ENCODE measurements around the gene PNLDC1. TPM values are rescaled to one million over a fixed set of nuclear protein-coding genes. Genes with fewer than 3 reads are reported as not detected.
"Not testable (repeated sequence)": the region's sequence is repeated elsewhere in the genome, so short reads cannot be mapped to it uniquely, and the experiment has no call there.

PNLDC1 gene
- total RNA-seq, 3 donors from 2014 or later (not counting 1 experiment from before 2014, with no cell fraction given) = 0.19 TPM; not detected in 2

DNA sequence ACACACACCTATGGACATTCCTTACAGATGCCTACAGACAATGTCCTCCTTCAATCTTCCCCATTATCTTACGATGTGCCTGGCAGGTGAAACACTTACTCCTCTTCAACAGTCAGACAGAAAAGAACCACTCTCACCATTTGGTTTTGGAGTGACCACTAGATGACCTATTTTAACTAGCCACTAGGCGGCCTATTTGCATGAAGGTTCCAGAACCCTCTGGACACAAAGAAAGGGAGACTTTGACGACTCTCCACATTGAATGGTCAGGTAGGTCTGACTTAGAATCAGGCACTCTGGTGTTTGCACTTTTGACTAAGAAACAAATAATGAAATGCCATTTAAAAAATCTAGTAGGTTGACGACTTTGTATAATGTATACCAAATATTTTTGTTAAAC, 42.0 kb downstream of the PNLDC1 start:
- ATAC-seq = no peak
- no peak overlapping the region for H3K27ac Mint-ChIP-seq
- 87% methylated on average over 3 of the region's 4 CpGs for WGBS (ENCODE audit: insufficient coverage)
- H3K27me3 ChIP-seq (ENCODE audit: control insufficient read depth, insufficient read depth, low read length) = no peaks in the 10 kb centered on the region
- intact Hi-C loops (cut with micrococcal nuclease) = no loop called here
- no peak overlapping the region for H3K4me3 ChIP-seq (ENCODE audit: low read length)
- no peak for DNase-seq
- H3K9me3 Mint-ChIP-seq = no peaks in the 10 kb centered on the region
- no peaks in the 10 kb centered on the region for H3K36me3 Mint-ChIP-seq
- H3K9me3 ChIP-seq (ENCODE audit: control insufficient read depth, insufficient read depth, low read length) = no peaks in the 10 kb centered on the region
- H3K27ac ChIP-seq (ENCODE audit: low read length) = no peak overlapping the region
- no peaks in the 10 kb centered on the region for H3K36me3 ChIP-seq (ENCODE audit: control insufficient read depth, insufficient read depth, low read length)
- H3K4me1 Mint-ChIP-seq = no peaks in the 10 kb centered on the region
- H3K4me3 Mint-ChIP-seq = no peak overlapping the region
- H3K27me3 Mint-ChIP-seq (ENCODE audit: low read depth in 2 of 2) = peaks cover 0 to 9% of the 10 kb centered on the region in 2 donors
- TF ChIP-seq CTCF (IDR thresholded peaks at IDR 0.05) = no peak
- H3K4me1 ChIP-seq (ENCODE audit: control insufficient read depth, insufficient read depth, low read length) = no peaks in the 10 kb centered on the region

- Mint-ChIP-seq H3K4me1 (no peaks in the 10 kb centered on the region), H3K36me3 (no peaks in the 10 kb centered on the region), H3K4me3 (no peak overlapping the region), H3K27ac (no peak overlapping the region), H3K9me3 (no peaks in the 10 kb centered on the region), H3K27me3 (ENCODE audit: low read depth in 2 of 2) (peaks cover 0 to 4% of the 10 kb centered on the region in 2 donors)
- Histone ChIP-seq H3K9me3 (ENCODE audit: control insufficient read depth, insufficient read depth, low read length) (peaks cover 3% of the 10 kb centered on the region), H3K36me3 (ENCODE audit: control insufficient read depth, insufficient read depth, low read length) (no peaks in the 10 kb centered on the region), H3K27ac (ENCODE audit: low read length) (no peak overlapping the region), H3K4me1 (ENCODE audit: control insufficient read depth, insufficient read depth, low read length) (peaks cover 6% of the 10 kb centered on the region), H3K4me3 (ENCODE audit: low read length) (no peak overlapping the region), H3K27me3 (ENCODE audit: control insufficient read depth, insufficient read depth, low read length) (no peaks in the 10 kb centered on the region)
- intact Hi-C loops (cut with micrococcal nuclease) = no loop called here
- no peak for TF ChIP-seq CTCF (IDR thresholded peaks at IDR 0.05)
- WGBS (ENCODE audit: insufficient coverage) = 87% methylated on average over 12 of the region's 13 CpGs
- peak in 1 of 3 donors; percentile 14 for ATAC-seq
- no peak for DNase-seq
Observed at GRCh38 chr6:159844737-159845645, 44.9 kb downstream of the PNLDC1 start.

DNA sequence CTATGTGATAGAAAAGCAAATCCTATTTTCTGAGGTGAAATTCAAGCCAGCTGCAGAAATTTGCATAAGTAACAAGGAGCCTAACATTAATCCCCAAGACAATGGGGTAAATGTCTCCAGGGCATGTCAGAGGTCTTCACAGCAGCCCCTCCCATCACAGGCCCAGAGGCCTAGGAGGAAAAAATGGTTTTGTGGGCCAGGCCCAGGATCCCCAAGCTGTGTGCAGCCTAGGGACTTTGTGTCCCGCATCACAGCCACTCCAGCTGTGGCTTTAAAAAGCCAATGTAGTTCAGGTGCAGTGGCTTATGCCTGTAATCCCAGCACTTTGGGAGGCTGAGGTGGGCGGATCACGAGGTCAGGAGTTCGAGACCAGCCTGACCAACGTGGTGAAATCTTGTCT, 48.5 kb downstream of the PNLDC1 start:
- DNase-seq; H3K36me3 Mint-ChIP-seq; H3K27me3 ChIP-seq (ENCODE audit: control insufficient read depth, insufficient read depth, low read length); H3K27ac Mint-ChIP-seq; H3K9me3 ChIP-seq (ENCODE audit: control insufficient read depth, insufficient read depth, low read length); H3K4me3 Mint-ChIP-seq; H3K27me3 Mint-ChIP-seq (ENCODE audit: low read depth in 2 of 2); H3K9me3 Mint-ChIP-seq; H3K4me1 Mint-ChIP-seq; H3K4me3 ChIP-seq (ENCODE audit: low read length); H3K36me3 ChIP-seq (ENCODE audit: control insufficient read depth, insufficient read depth, low read length); intact Hi-C loops (cut with micrococcal nuclease); ATAC-seq; H3K27ac ChIP-seq (ENCODE audit: low read length); H3K4me1 ChIP-seq (ENCODE audit: control insufficient read depth, insufficient read depth, low read length): not testable (repeated sequence)
- 89% methylated on average over 5 of the region's 5 CpGs for WGBS (ENCODE audit: insufficient coverage)

GRCh38 chr6:159849851-159850250, 49.8 kb downstream of the PNLDC1 start:
- not testable (repeated sequence) for H3K4me3 Mint-ChIP-seq
- 100% methylated on average over 1 of the region's 1 CpG for WGBS (ENCODE audit: insufficient coverage)

More at GRCh38 chr6:159849851-159850250, 49.8 kb downstream of the PNLDC1 start:
- not testable (repeated sequence) for H3K9me3 Mint-ChIP-seq; DNase-seq; H3K27me3 ChIP-seq (ENCODE audit: control insufficient read depth, insufficient read depth, low read length); H3K36me3 ChIP-seq (ENCODE audit: control insufficient read depth, insufficient read depth, low read length); H3K9me3 ChIP-seq (ENCODE audit: control insufficient read depth, insufficient read depth, low read length); H3K36me3 Mint-ChIP-seq; H3K4me1 Mint-ChIP-seq; H3K4me1 ChIP-seq (ENCODE audit: control insufficient read depth, insufficient read depth, low read length); H3K27ac ChIP-seq (ENCODE audit: low read length); H3K27me3 Mint-ChIP-seq (ENCODE audit: low read depth in 2 of 2); ATAC-seq; H3K27ac Mint-ChIP-seq; H3K4me3 ChIP-seq (ENCODE audit: low read length)
- intact Hi-C loops (cut with micrococcal nuclease) = loop anchor here (10.0 kb wide), 1 partner anchor 155 kb away; the partner anchor contains the start of gene SOD2

All from natural killer cell (primary cell).